ENCODE results near the gene ZBTB21.

- TF ChIP-seq EZH2 (IDR thresholded peaks at IDR 0.05; ENCODE audit: low read length, missing control alignments) = no peak
- TF ChIP-seq CTCF (conservative IDR thresholded peaks at IDR 0.05 in 1 of 2, IDR thresholded peaks at IDR 0.05 in 1 of 2; ENCODE audit: low read depth in 1 of 2, low read length in 2 of 2) = no peak
These were observed 38.3 kb downstream of the ZBTB21 start for GRCh38 chr21:41971891-41972290.
